Neural cell (in vitro differentiated cells): ENCODE data around the gene LPAR3. TPM values are rescaled to one million over a fixed set of nuclear protein-coding genes. Genes with fewer than 3 reads are reported as not detected.

Source experiments
- H2AFZ ChIP-seq: fragments of 200-600, 300-800 bp; sonication (generic), shearing (Covaris generic); 2 replicates; pipeline ENCODE4 v1.6.0; 2014; ENCODE audit warnings: low read depth, mild to moderate bottlenecking, antibody characterized with exemption, low read length, moderate library complexity
- H3F3A ChIP-seq: fragments of 200-600 bp; shearing (Covaris generic); 2 replicates; pipeline ENCODE4 v1.6.1; 2016; ENCODE audit warnings: mild to moderate bottlenecking, moderate library complexity, mixed read lengths, antibody characterized with exemption, low read length; ENCODE audit not compliant: insufficient read depth, poor library complexity, severe bottlenecking
- H3K27ac ChIP-seq: fragments of 200-600, 300-800 bp; sonication (generic), shearing (Covaris generic); 2 replicates; pipeline ENCODE4 v1.5.1; 2014; ENCODE audit warnings: mild to moderate bottlenecking, low read length, moderate library complexity
- H3K27me3 ChIP-seq: fragments of 300-800, 200-600 bp; sonication (generic), shearing (Covaris generic); 2 replicates; pipeline ENCODE4 v1.6.0; 2014; ENCODE audit warnings: mild to moderate bottlenecking, low read depth, low read length, moderate library complexity; ENCODE audit not compliant: insufficient read depth
- H3K36me3 ChIP-seq: fragments of 300-800, 200-600 bp; sonication (generic), shearing (Covaris generic); 2 replicates; pipeline ENCODE4 v1.5.1; 2014; ENCODE audit warnings: mild to moderate bottlenecking, antibody characterized with exemption, low read length, moderate library complexity; ENCODE audit not compliant: insufficient read depth
- H3K4me2 ChIP-seq: fragments of 300-800, 200-600 bp; sonication (generic), shearing (Covaris generic); 2 replicates; pipeline ENCODE4 v1.6.0; 2014; ENCODE audit warnings: mild to moderate bottlenecking, low read length
- H3K4me3 ChIP-seq: fragments of 300-800, 200-600 bp; sonication (generic), shearing (Covaris generic); 2 replicates; pipeline ENCODE4 v1.5.1; 2014; ENCODE audit warnings: mild to moderate bottlenecking, low read length, moderate library complexity
- H3K79me2 ChIP-seq: fragments of 200-600 bp; shearing (Covaris generic); replicated peaks from 2 replicates; pipeline ENCODE4 v1.6.0; 2014; ENCODE audit warnings: mild to moderate bottlenecking, low read length, moderate library complexity; ENCODE audit not compliant: insufficient read depth
- H3K9ac ChIP-seq: fragments of 300-800, 200-600 bp; sonication (generic), shearing (Covaris generic); 2 replicates; pipeline ENCODE4 v1.6.1; 2016; ENCODE audit warnings: mild to moderate bottlenecking, low read length, mixed read lengths
- H3K9me2 ChIP-seq: fragments of 200-600 bp; shearing (Covaris generic); 2 replicates; pipeline ENCODE4 v1.6.1; 2016; ENCODE audit warnings: mild to moderate bottlenecking, low read length, mixed read lengths; ENCODE audit not compliant: insufficient read depth
- H3K9me3 ChIP-seq: fragments of 200-600, 300-800 bp; sonication (generic), shearing (Covaris generic); 2 replicates; pipeline ENCODE4 v1.6.1; 2016; ENCODE audit warnings: mild to moderate bottlenecking, mixed run types, low read length, moderate library complexity, mixed read lengths
- H4K20me1 ChIP-seq: fragments of 200-600 bp; shearing (Covaris generic); 2 replicates; pipeline ENCODE4 v1.6.1; 2016; ENCODE audit warnings: mild to moderate bottlenecking, mixed run types; ENCODE audit not compliant: insufficient read depth
- CTCF ChIP-seq: fragments of 450-650 bp; IDR thresholded peaks from 2 replicates; pipeline ENCODE4 v1.5.1; 2014; ENCODE audit warnings: antibody characterized with exemption, mild to moderate bottlenecking, moderate library complexity; ENCODE audit not compliant: poor library complexity, severe bottlenecking
- EP300 ChIP-seq: fragments of 450-650 bp; conservative IDR thresholded peaks from 2 replicates; pipeline ENCODE4 v1.6.1; 2014; ENCODE audit warnings: antibody characterized with exemption, mild to moderate bottlenecking, moderate library complexity; ENCODE audit not compliant: poor library complexity, severe bottlenecking
- EZH2 ChIP-seq: fragments of 200-600, 300-800 bp; shearing (Covaris generic), sonication (generic); IDR thresholded peaks from 2 replicates; pipeline ENCODE4 v1.6.1; 2014; ENCODE audit warnings: antibody characterized with exemption, low read length, borderline replicate concordance, mild to moderate bottlenecking; ENCODE audit not compliant: insufficient read depth, poor library complexity, severe bottlenecking
- MXI1 ChIP-seq: fragments of 450-650 bp; conservative IDR thresholded peaks from 2 replicates; pipeline ENCODE4 v1.6.1; 2014; ENCODE audit warnings: antibody characterized with exemption, mild to moderate bottlenecking; ENCODE audit not compliant: poor library complexity, severe bottlenecking
- POLR2AphosphoS5 ChIP-seq: IDR thresholded peaks from 2 replicates; pipeline ENCODE4 v1.6.1; 2012
- RAD21 ChIP-seq: fragments of 450-650 bp; conservative IDR thresholded peaks from 2 replicates; pipeline ENCODE4 v1.6.1; 2014; ENCODE audit warnings: antibody characterized with exemption, mild to moderate bottlenecking, moderate library complexity
- REST ChIP-seq: IDR thresholded peaks from 2 replicates; pipeline ENCODE4 v1.6.1; 2012; ENCODE audit warnings: borderline replicate concordance
- SMC3 ChIP-seq: fragments of 450-650 bp; conservative IDR thresholded peaks from 2 replicates; pipeline ENCODE4 v1.6.1; 2014; ENCODE audit warnings: antibody characterized with exemption, mild to moderate bottlenecking, moderate library complexity; ENCODE audit not compliant: poor library complexity
- TAF1 ChIP-seq: IDR thresholded peaks from 2 replicates; pipeline ENCODE4 v1.6.1; 2012; ENCODE audit warnings: low read depth
- polyA plus RNA-seq: library from polyadenylated mRNA; depleted of rRNA; stranded (reverse); fragments of >200 nt; gene quantifications from 2 replicates; pipeline ENCODE4 v1.2.3, GENCODE V29; 2014

The LPAR3 gene
- polyA plus RNA-seq, 1 donor from 2014 or later = not detected

- no peaks in the 10 kb centered on the region for H3K79me2 ChIP-seq
- H3K27me3 ChIP-seq = no peaks in the 10 kb centered on the region
- no peaks in the 10 kb centered on the region for H4K20me1 ChIP-seq
- H3K36me3 ChIP-seq = no peaks in the 10 kb centered on the region
- TF ChIP-seq TAF1 (no peak), CTCF (no peak), MXI1 (no peak), POLR2AphosphoS5 (no peak), EP300 (no peak), RAD21 (no peak), SMC3 (no peak), EZH2 (no peak), REST (no peak)
- H3K9me3 ChIP-seq = no peaks in the 10 kb centered on the region
- H3K9ac ChIP-seq = no peak overlapping the region
- H3F3A ChIP-seq = no peaks in the 10 kb centered on the region
- no peak overlapping the region for H2AFZ ChIP-seq
- H3K4me2 ChIP-seq = no peak overlapping the region
- no peaks in the 10 kb centered on the region for H3K9me2 ChIP-seq
- H3K27ac ChIP-seq = no peak overlapping the region
- no peak overlapping the region for H3K4me3 ChIP-seq
These were observed 116.4 kb downstream of the LPAR3 start for GRCh38 chr1:84776639-84777038.

- H3K4me2 ChIP-seq = no peak overlapping the region
- H2AFZ ChIP-seq = no peak overlapping the region
- no peaks in the 10 kb centered on the region for H3K36me3 ChIP-seq
- H3K79me2 ChIP-seq = no peaks in the 10 kb centered on the region
- no peaks in the 10 kb centered on the region for H3K9me3 ChIP-seq
- no peaks in the 10 kb centered on the region for H3K27me3 ChIP-seq
- H4K20me1 ChIP-seq = no peaks in the 10 kb centered on the region
- TF ChIP-seq EP300 = no peak
- no peak for TF ChIP-seq POLR2AphosphoS5
- TF ChIP-seq SMC3 = no peak
- TF ChIP-seq EZH2 = no peak
- TF ChIP-seq CTCF = no peak
- no peak for TF ChIP-seq REST
- H3F3A ChIP-seq = no peaks in the 10 kb centered on the region
- no peak overlapping the region for H3K4me3 ChIP-seq
- H3K9me2 ChIP-seq = no peaks in the 10 kb centered on the region
- no peak overlapping the region for H3K9ac ChIP-seq
- no peak overlapping the region for H3K27ac ChIP-seq
These were observed 117.5 kb downstream of the LPAR3 start for GRCh38 chr1:84775535-84775920.
